Measurements from ENCODE around the gene LRPAP1.

Gene LRPAP1

DNA sequence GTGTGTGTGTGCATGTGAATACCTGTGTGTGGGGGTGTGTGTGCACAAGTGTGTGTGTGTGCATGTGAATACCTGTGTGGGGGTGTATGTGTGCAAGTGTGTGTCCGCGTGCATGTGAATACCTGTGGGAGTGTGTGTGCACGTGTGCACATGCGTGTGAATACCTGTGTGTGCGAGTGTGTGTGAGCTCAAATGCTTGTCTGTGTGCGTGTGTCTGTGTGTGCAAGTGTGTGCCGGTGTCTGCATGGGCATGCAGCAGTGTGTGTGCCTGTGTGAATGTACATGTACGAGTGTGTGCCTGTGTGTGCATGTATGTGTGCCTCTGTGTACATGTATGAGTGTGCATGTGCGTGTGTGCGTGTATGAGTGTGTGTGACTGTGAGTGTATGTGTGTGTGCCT is 64.1 kb downstream of the LRPAP1 start:
- no peak overlapping the region for H3K4me3 ChIP-seq (ENCODE audit: low read length in 2 of 2)
- H3K4me1 ChIP-seq (ENCODE audit: control insufficient read depth in 2 of 2, insufficient read depth in 2 of 2, low read length in 2 of 2), result peaks cover 0 to 3% of the 10 kb centered on the region in 2 donors
- no peaks in the 10 kb centered on the region for H3K36me3 ChIP-seq (ENCODE audit: control insufficient read depth in 2 of 2, insufficient read depth in 2 of 2, low read length in 2 of 2)
- H3K27ac ChIP-seq (ENCODE audit: low read depth in 2 of 2, low read length in 2 of 2), result no peak overlapping the region
- peaks cover 10 to 21% of the 10 kb centered on the region in 2 donors for H3K27me3 ChIP-seq (ENCODE audit: control insufficient read depth in 2 of 2, insufficient read depth in 2 of 2, low read length in 2 of 2)
- no peak overlapping the region for H3K9ac ChIP-seq (ENCODE audit: low read depth in 1 of 2, low read length in 2 of 2)
- no peaks in the 10 kb centered on the region for H3K9me3 ChIP-seq (ENCODE audit: control insufficient read depth in 2 of 2, low read length in 2 of 2)

- no peak overlapping the region for H3K4me3 ChIP-seq (ENCODE audit: low read length in 2 of 2)
- no peak overlapping the region for H3K9ac ChIP-seq (ENCODE audit: low read depth in 1 of 2, low read length in 2 of 2)
- peaks cover 11 to 21% of the 10 kb centered on the region in 2 donors for H3K27me3 ChIP-seq (ENCODE audit: control insufficient read depth in 2 of 2, insufficient read depth in 2 of 2, low read length in 2 of 2)
- no peak overlapping the region for H3K27ac ChIP-seq (ENCODE audit: low read depth in 2 of 2, low read length in 2 of 2)
- H3K36me3 ChIP-seq (ENCODE audit: control insufficient read depth in 2 of 2, insufficient read depth in 2 of 2, low read length in 2 of 2), result no peaks in the 10 kb centered on the region
- H3K4me1 ChIP-seq (ENCODE audit: control insufficient read depth in 2 of 2, insufficient read depth in 2 of 2, low read length in 2 of 2), result peaks cover 0 to 3% of the 10 kb centered on the region in 2 donors
- no peaks in the 10 kb centered on the region for H3K9me3 ChIP-seq (ENCODE audit: control insufficient read depth in 2 of 2, low read length in 2 of 2)
Measured at GRCh38 chr4:3467601-3468031, 64.6 kb downstream of the LRPAP1 start.

DNA sequence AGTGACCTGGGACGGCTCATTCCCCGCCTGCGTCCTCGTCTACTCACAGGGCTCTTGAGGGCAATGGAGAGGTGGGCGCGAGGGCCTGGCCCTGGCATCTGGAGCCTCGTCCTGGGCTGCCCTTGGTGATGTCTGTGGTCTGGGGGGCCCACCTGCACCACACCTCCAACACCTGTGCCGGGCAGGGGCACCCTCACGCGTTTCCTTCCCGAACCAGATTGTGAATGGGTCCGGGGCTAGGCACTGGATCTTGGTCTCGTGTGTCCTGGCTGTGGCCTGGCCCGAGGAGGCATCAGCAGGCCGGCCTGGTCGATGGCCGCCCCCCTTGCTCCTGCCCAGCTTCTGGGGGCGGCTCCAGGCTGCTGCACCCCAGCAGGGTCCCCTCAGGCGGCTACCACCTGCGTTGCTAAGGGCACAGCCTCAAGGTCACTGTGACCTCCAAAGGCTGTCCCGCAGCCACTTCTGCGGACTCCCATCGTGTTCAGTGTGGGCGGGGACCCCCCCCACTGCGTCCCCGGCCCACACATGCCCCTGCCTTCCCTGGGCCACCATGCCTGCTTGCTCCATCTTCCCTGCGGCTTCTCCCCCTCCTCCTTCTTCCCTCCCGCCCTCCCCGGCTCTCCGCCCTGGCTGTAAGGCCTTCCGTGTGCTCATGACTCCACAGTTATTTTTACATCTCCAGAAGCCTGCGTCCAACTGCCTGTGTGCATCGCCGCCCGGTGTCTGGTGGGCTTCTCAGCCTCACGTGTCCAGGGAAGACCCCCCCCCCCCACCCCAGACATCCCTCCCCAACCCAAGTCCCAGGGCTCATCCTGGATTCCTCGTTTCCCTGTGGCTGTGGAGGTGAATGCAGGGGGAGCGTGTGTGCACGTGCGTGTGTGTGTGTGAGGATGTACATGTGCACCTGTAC is 65.3 kb downstream of the LRPAP1 start:
- no peak overlapping the region for H3K4me3 ChIP-seq (ENCODE audit: low read length in 2 of 2)
- H3K27me3 ChIP-seq (ENCODE audit: control insufficient read depth in 2 of 2, insufficient read depth in 2 of 2, low read length in 2 of 2), result peaks cover 15 to 24% of the 10 kb centered on the region in 2 donors
- peaks cover 0 to 3% of the 10 kb centered on the region in 2 donors for H3K4me1 ChIP-seq (ENCODE audit: control insufficient read depth in 2 of 2, insufficient read depth in 2 of 2, low read length in 2 of 2)
- H3K27ac ChIP-seq (ENCODE audit: low read depth in 2 of 2, low read length in 2 of 2), result no peak overlapping the region
- no peaks in the 10 kb centered on the region for H3K9me3 ChIP-seq (ENCODE audit: control insufficient read depth in 2 of 2, low read length in 2 of 2)
- no peaks in the 10 kb centered on the region for H3K36me3 ChIP-seq (ENCODE audit: control insufficient read depth in 2 of 2, insufficient read depth in 2 of 2, low read length in 2 of 2)
- no peak overlapping the region for H3K9ac ChIP-seq (ENCODE audit: low read depth in 1 of 2, low read length in 2 of 2)

DNA sequence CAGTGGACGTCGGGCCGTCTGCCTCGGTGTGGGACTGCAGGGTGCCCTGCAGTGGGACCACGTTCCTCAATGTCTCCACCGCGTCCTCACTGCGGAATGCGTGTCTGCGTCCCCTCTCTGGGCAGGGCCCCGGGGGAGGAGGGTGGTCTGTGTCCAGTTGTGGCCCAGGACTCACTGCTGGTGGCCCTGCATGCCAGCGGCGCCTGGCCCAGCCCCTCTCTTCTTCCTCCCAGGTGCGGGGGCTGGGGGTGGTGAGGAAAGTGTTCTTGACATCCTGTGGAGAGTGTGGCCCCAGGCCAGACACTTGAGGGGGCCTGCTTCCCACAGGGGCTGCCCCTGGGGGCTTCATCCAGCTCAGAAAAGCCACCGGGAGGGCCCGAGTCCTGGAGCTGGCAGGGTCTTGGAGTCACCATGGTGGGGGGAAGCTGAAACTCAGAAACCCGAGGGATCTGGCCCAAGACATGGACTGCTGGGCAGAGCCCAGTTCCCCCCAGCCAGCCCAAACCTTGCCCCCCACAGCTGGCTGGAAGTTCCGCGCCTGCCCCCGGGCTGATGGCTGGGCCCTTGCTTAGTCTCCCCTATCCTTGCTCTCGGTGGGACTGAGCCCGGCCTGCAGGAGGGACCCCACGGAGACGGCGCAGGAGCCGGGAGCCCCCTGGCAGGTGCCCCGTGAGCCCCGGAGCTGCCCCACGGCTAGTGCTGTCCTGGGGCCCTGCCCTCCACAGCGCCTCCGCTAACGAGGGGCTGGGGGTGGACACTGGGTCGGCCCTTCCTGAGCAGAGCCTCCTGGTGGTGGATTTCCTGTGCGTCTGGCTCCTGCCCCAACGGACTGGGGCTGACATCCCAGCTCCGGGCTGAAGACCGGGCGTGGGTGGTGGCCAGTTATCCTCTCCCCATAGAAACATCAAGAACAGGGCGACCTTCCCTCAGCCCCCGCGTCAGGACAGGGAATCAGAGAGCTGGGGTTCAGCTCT is 66.2 kb downstream of the LRPAP1 start:
- H3K9ac ChIP-seq (ENCODE audit: low read depth in 1 of 2, low read length in 2 of 2), result no peak overlapping the region
- no peaks in the 10 kb centered on the region for H3K9me3 ChIP-seq (ENCODE audit: control insufficient read depth in 2 of 2, low read length in 2 of 2)
- no peak overlapping the region for H3K27ac ChIP-seq (ENCODE audit: low read depth in 2 of 2, low read length in 2 of 2)
- peaks cover 16 to 21% of the 10 kb centered on the region in 2 donors for H3K27me3 ChIP-seq (ENCODE audit: control insufficient read depth in 2 of 2, insufficient read depth in 2 of 2, low read length in 2 of 2)
- H3K4me1 ChIP-seq (ENCODE audit: control insufficient read depth in 2 of 2, insufficient read depth in 2 of 2, low read length in 2 of 2), result peaks cover 0 to 2% of the 10 kb centered on the region in 2 donors
- H3K36me3 ChIP-seq (ENCODE audit: control insufficient read depth in 2 of 2, insufficient read depth in 2 of 2, low read length in 2 of 2), result no peaks in the 10 kb centered on the region
- no peak overlapping the region for H3K4me3 ChIP-seq (ENCODE audit: low read length in 2 of 2)

DNA sequence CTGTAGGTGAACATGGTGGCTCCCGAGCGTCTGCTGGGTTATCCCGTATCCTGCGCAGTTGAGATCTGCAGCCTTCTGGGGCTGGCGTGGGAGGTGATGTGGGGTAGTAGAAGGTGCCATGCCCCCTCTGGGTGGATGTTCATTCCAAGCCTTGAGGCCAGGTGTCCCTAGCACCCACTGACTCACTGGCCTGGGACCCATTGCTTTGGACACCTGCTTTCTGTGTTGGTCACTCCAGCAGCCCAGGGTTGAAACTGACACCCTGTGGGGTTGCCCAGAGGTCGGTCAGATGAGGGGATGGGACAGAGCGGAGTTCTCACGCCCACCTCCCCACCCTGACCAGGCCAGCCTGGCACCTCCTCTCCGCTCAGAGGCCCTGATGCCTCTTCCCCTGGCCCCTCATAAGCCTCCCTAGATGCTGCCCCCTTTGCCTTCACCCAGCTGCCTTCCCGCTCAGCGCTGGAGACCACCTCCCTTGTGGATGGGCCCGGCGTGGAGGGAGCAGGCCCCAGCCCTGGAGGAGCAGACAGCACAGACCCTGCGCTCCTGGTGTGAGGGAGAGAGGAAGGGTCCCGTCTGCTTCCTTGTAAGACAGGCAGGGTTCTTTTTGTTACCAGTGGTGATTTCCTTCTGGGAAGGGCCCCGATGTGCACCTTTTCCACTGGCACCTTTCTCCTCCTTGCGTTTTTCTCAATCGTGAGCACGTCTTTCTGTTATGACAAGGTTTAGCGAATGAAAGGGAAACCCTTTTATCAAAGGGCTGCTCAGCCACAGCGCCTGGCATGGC is 67.1 kb downstream of the LRPAP1 start:
- Histone ChIP-seq H3K27me3 (ENCODE audit: control insufficient read depth in 2 of 2, insufficient read depth in 2 of 2, low read length in 2 of 2) (peaks cover 16 to 18% of the 10 kb centered on the region in 2 donors), H3K4me3 (ENCODE audit: low read length in 2 of 2) (no peak overlapping the region)

GRCh38 chr4:3464349-3464905 is 67.8 kb downstream of the LRPAP1 start:
- no peaks in the 10 kb centered on the region for H3K36me3 ChIP-seq (ENCODE audit: control insufficient read depth in 2 of 2, insufficient read depth in 2 of 2, low read length in 2 of 2)
- H3K27ac ChIP-seq (ENCODE audit: low read depth in 2 of 2, low read length in 2 of 2), result no peak overlapping the region
- no peaks in the 10 kb centered on the region for H3K9me3 ChIP-seq (ENCODE audit: control insufficient read depth in 2 of 2, low read length in 2 of 2)
- H3K4me1 ChIP-seq (ENCODE audit: control insufficient read depth in 2 of 2, insufficient read depth in 2 of 2, low read length in 2 of 2), result no peaks in the 10 kb centered on the region
- H3K4me3 ChIP-seq (ENCODE audit: low read length in 2 of 2), result no peak overlapping the region
- H3K9ac ChIP-seq (ENCODE audit: low read depth in 1 of 2, low read length in 2 of 2), result no peak overlapping the region
- H3K27me3 ChIP-seq (ENCODE audit: control insufficient read depth in 2 of 2, insufficient read depth in 2 of 2, low read length in 2 of 2), result peaks cover 15 to 16% of the 10 kb centered on the region in 2 donors

More for the DNA sequence above, 67.1 kb downstream of the LRPAP1 start:
- Histone ChIP-seq H3K36me3 (ENCODE audit: control insufficient read depth in 2 of 2, insufficient read depth in 2 of 2, low read length in 2 of 2) (no peaks in the 10 kb centered on the region), H3K9me3 (ENCODE audit: control insufficient read depth in 2 of 2, low read length in 2 of 2) (no peaks in the 10 kb centered on the region), H3K4me1 (ENCODE audit: control insufficient read depth in 2 of 2, insufficient read depth in 2 of 2, low read length in 2 of 2) (no peaks in the 10 kb centered on the region), H3K27ac (ENCODE audit: low read depth in 2 of 2, low read length in 2 of 2) (no peak overlapping the region), H3K9ac (ENCODE audit: low read depth in 1 of 2, low read length in 2 of 2) (no peak overlapping the region)

GRCh38 chr4:3463556-3464348 is 68.5 kb downstream of the LRPAP1 start:
- Histone ChIP-seq H3K27ac (ENCODE audit: low read depth in 2 of 2, low read length in 2 of 2) (no peak overlapping the region), H3K4me3 (ENCODE audit: low read length in 2 of 2) (no peak overlapping the region), H3K27me3 (ENCODE audit: control insufficient read depth in 2 of 2, insufficient read depth in 2 of 2, low read length in 2 of 2) (peaks cover 15 to 16% of the 10 kb centered on the region in 2 donors), H3K9me3 (ENCODE audit: control insufficient read depth in 2 of 2, low read length in 2 of 2) (no peaks in the 10 kb centered on the region), H3K4me1 (ENCODE audit: control insufficient read depth in 2 of 2, insufficient read depth in 2 of 2, low read length in 2 of 2) (no peaks in the 10 kb centered on the region), H3K9ac (ENCODE audit: low read depth in 1 of 2, low read length in 2 of 2) (no peak overlapping the region), H3K36me3 (ENCODE audit: control insufficient read depth in 2 of 2, insufficient read depth in 2 of 2, low read length in 2 of 2) (no peaks in the 10 kb centered on the region)

DNA sequence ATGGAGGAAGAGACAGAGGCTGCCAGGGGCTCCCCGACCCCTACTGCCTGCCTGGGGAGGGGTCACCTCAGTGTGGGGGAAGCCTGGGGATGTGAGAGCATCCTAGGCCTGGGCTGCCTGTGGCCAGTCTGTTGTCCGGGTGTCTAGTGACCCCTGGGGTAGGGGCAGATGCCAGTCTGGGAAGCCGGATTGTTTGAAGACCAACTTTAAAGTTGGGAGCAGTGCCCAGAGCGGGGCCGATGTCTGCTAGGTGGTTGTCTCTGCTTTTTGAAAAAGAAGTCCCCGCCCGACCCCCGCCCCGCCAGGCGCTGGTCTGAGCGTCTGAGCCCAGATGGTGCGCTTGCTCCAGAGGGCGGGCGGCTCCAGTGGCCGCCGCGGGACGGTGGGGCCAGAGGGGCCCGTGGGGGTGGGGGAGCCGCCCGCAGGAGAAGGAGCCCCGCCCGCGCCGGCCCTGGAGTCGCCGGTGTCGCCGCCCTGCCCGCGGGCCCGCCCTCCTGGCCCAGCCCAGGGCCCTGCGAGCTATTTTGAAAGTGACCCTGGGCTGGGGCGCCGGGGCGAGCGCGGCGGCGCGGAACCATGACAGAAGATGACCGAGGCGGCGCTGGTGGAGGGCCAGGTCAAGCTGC is 69.3 kb downstream of the LRPAP1 start, which contains the start of gene DOK7:
Gene DOK7, plus strand, starts transcription at position 517 of the 626 bp plus-strand sequence. Its CDS starts 70 bp downstream, at position 587.
- no peaks in the 10 kb centered on the region for H3K4me1 ChIP-seq (ENCODE audit: control insufficient read depth in 2 of 2, insufficient read depth in 2 of 2, low read length in 2 of 2)
- no peak within 1 kb of the TSS for H3K27ac ChIP-seq (ENCODE audit: low read depth in 2 of 2, low read length in 2 of 2)
- H3K4me3 ChIP-seq (ENCODE audit: low read length in 2 of 2), result no peak within 1 kb of the TSS
- no peaks in the 10 kb centered on the region for H3K36me3 ChIP-seq (ENCODE audit: control insufficient read depth in 2 of 2, insufficient read depth in 2 of 2, low read length in 2 of 2)
- no peaks in the 10 kb centered on the region for H3K9me3 ChIP-seq (ENCODE audit: control insufficient read depth in 2 of 2, low read length in 2 of 2)
- H3K9ac ChIP-seq (ENCODE audit: low read depth in 1 of 2, low read length in 2 of 2), result no peak within 1 kb of the TSS
- peaks cover 15 to 16% of the 10 kb centered on the region in 2 donors for H3K27me3 ChIP-seq (ENCODE audit: control insufficient read depth in 2 of 2, insufficient read depth in 2 of 2, low read length in 2 of 2)

Data from mucosa of rectum (tissue), 2 donors.